NAMALWA (cell line): ENCODE data around the gene MT2A.
"Not testable (repeated sequence)": the region's sequence is repeated elsewhere in the genome, so short reads cannot be mapped to it uniquely, and the experiment has no call there.

Source experiments
- DNase-seq: peaks from one replicate; pipeline ENCODE4 v3.0.0-alpha.2; 2015; ENCODE audit warnings: low spot score

Gene MT2A

DNA sequence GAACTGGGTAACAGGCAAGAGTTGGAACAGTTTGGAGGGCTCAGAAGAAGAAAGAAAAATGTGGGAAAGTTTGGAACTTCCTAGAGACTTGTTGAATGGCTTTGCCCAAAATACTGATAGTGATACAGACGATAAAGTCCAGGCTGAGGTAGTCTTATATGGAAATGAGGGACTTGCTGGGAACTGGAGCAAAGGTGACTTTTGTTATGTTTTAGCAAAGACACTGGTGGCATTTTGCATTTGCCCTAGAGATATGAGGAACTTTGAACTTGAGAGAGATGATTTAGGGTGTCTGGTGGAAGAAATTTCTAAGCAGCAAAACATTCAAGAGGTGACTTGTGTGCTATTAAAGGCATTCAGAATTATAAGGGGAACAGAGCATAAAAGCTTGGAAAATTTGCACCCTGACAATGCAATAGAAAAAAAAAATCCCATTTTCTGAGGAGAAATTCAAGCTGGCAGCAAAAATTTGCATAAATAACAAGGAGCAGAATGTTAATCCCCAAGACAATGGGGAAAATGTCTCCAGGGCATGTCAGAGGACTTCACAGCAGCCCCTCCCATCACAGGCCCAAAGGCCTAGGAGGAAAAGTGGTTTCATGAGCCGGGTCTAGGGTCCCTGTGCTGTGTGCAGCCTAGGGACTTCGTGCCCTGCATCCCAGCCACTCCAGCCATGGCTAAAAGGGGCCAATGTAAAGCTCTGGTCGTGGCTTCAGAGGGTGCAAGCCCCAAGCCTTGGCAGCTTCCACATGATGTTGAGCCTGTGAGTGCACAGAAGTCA, 13.5 kb downstream of the MT2A start:
- DNase-seq, result not testable (repeated sequence)

DNA sequence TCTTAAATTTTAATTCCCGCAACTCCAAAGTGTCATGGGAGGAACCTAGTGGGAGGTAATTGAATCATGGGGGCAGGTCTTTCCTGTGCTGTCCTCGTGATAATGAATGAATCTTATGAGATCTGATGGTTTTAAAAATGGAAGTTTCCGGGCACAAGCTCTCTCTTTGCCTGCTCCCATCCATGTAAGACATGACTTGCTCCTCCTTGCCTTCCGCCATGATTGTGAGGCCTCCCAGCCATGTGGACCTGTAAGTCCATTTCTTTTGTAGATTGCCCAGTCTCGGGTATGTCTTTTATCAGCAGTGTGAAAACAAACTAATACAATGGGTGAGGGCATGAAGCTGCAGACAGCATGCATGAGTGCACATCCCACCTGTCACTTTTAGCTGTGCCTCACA, 14.8 kb downstream of the MT2A start:
- not testable (repeated sequence) for DNase-seq

DNA sequence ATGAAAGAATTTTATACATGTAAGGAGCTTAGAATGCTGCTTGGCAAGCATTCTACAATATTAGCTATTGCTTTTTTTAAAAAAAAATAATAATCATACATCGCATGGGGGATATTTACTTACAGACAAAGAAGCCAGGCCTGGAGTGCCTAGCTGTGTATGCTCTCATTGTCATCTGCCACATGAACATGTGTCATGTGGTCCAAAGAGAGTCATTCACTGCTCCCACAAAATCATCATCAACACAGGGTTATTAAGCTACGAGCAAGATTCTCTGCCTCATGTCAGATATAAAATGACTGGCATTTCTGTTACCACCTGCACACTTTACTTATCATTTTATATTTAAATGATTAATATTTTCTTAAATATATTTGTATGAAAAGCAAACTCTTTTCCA, 15.3 kb downstream of the MT2A start:
- no peak for DNase-seq

DNA sequence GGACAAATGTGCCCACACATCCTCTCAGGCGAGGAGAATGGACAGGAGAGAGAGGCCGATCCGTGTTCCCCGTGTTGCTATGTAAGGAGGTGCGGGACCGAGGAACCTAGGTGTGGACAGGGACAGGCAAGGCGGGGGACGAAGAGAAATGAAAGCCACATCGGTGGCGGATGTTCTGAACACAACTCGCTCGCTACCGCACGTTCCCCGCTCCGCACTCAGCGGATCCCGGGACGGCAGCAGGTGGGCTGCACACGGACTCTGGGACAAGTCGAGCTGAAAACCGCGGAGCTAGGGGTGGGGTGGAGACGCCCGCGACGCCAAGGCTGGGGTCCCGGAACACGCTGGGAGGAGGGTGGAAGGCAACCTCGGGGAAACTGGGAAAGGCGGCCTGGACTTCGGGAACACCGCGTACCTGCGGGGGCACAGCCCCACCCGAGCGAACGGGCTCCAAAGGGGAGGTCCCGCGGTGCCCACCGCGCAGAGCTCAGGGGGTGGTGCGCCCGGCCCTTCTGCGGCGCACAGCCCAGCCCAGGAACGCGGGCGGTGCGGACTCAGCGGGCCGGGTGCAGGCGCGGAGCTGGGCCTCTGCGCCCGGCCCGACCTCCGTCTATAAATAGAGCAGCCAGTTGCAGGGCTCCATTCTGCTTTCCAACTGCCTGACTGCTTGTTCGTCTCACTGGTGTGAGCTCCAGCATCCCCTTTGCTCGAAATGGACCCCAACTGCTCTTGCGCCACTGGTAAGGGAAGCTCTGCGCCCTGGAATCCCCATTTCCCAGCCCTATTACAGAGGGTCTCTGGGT, 17.0 kb downstream of the MT2A start, which contains the start of gene MT1E:
Gene MT1E (plus strand): TSS at position 642 of the 803 bp plus-strand sequence. CDS start 71 bp downstream, at position 713.
- no peak for DNase-seq

DNA sequence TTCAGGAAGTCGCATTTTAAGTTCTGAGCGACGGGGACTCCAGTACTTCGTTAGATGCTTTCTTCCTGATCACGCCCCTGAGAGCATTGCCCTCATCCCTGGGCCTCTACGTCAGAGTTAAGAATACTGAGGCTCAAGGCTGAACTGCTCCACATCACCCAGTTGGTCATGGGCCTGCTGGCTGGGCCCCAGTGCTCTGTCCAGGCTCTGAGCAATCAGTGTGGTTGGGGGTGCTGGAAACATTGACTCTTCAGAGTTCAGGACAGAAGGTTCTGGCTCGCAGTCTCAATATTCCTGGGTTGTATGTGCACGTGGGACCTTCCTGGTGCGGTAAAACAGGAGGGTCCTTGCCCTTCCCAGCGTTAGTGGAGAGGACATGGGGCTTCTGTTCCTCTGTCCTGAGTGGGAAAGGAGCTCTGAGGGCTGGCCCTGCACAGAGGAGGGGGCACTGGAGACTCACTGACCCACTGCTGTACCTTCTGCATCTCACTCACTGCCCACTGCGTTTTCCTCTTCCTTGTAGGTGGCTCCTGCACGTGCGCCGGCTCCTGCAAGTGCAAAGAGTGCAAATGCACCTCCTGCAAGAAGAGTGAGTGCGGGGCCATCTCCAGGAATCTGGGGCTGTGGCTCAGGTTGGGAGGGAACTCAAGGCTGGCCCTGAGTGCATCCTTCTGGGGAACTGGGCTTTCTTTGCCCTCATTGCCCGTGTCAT, 17.7 kb downstream of the MT2A start:
- no peak for DNase-seq

DNA sequence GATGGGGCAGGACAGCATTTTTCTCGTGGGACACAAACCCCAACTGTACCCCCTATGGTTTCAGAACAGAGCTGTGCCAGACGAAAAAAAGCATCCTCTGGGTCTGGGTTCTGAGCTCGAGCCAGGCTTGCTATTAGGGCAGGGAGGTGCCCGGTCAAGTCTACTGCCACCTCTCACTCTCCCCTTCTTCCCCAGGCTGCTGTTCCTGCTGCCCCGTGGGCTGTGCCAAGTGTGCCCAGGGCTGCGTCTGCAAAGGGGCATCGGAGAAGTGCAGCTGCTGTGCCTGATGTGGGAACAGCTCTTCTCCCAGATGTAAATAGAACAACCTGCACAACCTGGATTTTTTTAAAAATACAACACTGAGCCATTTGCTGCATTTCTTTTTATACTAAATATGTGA, 18.3 kb downstream of the MT2A start:
- no peak for DNase-seq

DNA sequence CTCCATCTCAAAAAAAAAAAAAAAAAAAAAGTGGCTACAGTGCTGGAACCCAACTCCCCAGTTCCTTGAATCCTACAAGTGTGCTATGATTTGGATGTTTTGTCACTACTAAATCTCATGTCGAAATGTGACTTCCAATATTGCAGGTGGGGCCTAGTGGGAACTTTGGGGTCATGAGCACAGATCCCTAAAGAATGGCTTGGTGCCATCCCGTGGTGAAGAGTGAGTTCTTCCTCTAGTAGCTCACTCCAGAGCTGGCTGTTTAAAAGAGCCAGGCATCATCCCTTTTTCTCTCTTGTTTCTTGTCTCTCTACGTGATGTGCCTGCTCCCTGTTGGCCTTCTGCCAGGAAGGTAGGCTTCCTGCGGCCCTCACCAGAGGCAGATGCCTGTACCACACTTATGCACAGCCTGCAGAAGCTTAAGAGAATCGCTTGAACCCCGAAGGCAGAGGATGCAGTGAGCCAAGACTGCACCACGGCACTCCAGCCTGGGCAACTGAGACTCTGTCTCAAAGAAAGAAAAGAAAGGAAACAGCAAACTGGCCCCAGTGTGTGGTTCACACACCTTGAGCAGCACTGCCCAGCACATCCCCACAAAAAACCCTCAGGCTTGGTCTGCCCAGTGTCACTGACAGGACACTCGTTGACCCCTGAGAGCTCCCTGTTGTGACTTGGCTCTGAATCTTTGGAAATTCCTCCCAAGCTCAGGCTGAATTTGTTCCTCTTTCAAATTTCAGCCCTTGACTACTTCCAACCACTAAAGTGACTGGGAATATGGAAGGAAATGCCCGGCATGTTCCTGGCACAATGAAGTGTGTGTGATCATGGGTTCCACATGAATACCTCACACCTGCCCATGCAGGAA, 20.3 kb downstream of the MT2A start:
- DNase-seq, result no peak

DNA sequence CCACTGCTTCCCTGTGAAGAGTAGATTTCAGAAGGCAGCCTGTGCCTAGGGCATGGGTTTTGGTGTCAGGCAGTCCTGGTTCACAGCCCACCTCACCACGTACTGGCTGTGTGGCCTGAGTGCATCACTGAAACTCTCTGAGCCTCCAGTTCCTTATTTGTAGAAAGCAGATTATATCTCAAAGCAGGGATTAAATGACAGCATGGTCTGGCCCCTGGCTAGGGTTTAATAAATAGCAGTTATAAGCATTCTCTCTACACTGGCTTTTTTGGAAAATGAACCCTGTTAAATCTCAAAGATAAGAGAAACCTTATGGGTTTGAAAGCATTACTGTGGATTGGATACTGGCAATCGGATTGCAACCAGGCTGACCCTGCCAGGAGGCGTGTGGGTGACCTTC, 21.1 kb downstream of the MT2A start:
- DNase-seq, result no peak

DNA sequence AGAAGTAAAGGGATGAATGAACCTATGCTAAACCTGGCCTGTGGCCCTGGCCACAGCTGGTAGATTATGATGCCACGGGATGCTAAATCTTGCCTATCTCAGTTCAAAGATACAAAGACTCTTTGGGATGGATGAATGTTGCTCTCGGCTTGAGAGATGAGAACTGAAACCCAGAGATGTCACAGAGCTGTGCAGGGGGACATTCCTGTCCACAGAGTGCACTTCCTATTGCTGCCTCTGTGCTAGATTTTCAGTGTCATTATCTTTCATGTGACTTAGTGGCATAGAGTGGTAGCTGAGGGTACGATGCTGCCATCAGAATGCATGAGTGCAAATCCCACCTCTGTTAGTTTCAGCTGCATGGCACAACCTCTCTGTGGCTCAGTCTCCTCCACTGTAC, 21.8 kb downstream of the MT2A start:
- peak; percentile 48 for DNase-seq

DNA sequence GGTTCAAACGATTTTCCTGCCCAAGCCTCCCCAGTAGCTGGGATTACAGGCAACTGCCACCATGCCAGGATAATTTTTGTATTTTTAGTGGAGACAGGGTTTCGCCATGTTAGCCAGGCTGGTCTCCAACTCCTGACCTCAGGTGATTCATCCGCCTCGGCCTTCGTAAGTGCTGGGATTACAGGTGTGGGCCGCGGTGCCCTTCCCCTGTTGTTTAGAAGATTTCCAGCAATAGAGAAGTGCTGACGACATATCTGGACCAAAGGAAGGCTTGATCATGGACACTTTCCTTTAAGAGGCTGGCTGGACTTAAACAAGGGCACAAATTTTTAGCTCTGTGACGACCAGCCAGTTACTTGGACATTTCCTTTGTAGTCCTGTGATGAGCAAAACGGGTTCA, 22.8 kb downstream of the MT2A start:
- DNase-seq, result no peak

DNA sequence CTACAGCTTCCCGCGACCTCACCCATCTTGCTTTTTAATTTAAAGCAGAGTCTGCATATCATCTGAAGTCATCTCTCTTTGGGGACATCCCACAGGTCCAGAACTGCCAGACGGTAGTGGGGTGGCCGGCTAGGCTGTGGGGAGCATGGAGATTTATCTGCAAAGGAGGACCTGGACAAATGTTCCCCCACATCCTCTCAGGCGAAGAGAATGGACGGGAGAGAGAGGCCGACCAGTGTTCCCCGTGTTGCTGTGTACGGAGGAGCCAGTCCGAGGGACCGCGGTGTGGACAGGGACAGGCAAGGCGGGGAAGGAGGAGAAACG, 23.4 kb downstream of the MT2A start:
- DNase-seq, result no peak

DNA sequence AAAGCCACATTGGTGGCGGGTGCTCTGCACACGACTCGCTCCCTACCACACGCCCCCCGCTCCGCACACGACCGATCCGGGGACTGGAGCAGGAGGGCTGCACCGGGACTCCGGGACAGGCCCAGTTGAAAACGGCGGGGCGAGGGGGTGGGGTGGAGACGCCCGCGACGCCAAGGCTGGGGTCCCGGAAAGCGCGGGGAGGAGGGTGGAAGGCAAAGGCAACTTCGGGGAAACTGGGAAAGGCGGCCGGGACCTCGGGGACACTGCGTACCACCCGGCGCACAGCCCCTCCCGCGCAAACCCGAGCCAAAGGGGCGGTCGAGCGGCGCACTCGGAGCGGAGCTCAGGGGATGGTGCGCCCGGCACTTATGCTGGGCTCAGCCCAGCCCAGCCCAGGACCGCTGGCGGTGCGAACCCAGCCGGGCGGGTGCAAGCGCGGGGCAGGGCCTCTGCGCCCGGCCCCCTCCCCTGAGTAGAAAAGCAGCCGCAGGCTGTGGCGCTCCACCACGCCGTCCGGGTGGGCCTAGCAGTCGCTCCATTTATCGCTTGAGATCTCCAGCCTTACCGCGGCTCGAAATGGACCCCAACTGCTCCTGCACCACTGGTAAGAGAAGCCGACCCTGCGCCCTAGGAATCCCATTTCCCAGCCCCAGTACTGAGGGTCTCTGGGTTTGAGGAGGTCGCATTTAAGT, 23.9 kb downstream of the MT2A start, which contains the start of gene MT1M:
Gene MT1M (plus strand): TSS at position 504 of the 692 bp plus-strand sequence. CDS start 73 bp downstream, at position 577.
- DNase-seq, result no peak

DNA sequence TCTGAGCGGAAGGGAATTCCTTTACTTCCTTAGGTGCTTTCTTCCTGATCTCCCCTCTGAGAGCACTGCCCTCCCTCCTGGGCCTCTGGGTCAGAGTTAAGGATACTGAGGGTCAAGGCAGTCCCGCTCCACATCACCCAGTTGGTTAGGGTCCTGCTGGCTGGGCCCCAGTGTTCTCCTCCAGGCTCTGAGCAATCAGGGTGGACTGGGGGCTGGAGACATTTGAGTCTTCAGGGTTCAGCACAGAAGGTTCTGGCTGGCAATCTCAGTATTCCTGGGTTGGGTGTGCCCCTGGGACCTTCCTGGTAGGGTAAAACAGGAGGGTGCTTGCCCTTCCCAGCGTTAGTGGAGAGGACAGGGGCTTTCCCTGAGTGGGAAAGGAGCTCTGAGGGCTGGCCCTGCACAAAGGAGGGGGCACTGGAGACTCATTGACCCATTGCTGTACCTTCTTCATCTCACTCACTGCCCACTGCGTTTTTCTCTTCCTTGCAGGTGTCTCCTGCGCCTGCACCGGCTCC, 24.5 kb downstream of the MT2A start:
- no peak for DNase-seq

DNA sequence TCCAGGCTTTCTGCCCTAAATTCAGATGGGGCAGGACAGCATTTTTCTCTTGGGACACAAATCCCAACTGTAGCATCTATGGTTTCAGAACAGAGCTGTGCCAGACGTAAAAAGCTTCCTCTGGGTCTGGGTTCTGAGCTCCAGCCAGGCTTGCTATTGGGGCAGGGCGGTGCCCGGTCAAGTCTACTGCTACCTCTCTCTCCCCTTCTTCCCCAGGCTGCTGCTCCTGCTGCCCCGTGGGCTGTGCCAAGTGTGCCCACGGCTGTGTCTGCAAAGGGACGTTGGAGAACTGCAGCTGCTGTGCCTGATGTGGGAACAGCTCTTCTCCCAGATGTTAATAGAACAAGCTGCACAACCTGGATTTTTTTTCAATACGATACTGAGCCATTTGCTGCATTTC, 25.2 kb downstream of the MT2A start:
- no peak for DNase-seq

DNA sequence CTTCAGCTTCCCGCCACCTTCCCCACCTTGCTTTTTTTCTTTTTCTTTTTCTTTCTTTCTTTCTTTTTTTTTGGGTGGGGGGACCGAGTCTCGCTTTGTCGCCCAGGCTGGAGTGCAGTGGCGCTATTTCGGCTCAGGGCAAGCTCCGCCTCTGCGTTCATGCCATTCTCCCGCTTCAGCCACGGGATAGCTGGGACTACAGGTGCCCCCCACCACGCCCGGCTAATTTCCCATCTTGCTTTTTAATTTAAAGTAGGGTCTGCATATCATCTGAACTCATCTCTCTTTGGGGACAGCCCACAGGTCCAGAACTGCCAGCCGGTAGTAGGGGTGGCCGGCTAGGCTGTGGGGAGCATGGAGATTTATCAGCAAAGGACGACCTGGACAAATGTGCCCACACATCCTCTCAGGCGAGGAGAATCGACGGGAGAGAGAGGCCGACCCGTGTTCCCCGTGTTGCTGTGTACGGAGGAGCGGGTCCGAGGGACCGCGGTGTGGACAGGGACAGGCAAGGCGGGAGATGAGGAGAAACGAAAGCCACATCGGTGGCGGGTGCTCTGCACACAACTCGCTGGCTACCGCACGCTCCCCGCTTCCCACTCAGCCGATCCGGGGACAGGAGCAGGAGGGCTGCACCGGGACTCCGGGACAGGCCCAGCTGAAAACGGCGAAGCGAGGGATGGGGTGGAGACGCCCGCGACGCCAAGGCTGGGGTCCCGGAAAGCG, 26.5 kb downstream of the MT2A start:
- DNase-seq, result no peak

DNA sequence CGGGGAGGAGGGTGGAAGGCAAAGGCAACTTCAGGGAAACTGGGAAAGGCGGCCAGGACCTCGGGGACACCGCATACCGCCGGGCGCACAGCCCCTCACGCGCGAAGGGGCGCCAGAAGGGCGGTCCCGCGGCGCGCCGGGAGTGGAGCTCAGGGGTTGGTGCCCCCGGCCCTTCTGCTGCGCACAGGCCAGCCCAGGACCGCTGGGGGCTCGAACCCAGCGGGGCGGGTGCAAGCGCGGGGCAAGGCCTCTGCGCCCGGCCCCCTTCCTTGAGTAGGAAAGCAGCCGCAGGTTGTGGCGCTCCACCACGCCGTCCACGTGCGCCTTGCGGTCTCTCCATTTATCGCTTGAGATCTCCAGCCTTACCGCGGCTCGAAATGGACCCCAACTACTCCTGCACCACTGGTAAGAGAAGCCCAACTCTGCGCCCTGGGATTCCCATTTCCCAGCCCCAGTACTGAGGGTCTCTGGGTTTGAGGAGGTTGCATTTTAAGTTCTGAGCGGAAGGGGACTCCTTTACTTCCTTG, 27.1 kb downstream of the MT2A start:
- DNase-seq, result no peak

DNA sequence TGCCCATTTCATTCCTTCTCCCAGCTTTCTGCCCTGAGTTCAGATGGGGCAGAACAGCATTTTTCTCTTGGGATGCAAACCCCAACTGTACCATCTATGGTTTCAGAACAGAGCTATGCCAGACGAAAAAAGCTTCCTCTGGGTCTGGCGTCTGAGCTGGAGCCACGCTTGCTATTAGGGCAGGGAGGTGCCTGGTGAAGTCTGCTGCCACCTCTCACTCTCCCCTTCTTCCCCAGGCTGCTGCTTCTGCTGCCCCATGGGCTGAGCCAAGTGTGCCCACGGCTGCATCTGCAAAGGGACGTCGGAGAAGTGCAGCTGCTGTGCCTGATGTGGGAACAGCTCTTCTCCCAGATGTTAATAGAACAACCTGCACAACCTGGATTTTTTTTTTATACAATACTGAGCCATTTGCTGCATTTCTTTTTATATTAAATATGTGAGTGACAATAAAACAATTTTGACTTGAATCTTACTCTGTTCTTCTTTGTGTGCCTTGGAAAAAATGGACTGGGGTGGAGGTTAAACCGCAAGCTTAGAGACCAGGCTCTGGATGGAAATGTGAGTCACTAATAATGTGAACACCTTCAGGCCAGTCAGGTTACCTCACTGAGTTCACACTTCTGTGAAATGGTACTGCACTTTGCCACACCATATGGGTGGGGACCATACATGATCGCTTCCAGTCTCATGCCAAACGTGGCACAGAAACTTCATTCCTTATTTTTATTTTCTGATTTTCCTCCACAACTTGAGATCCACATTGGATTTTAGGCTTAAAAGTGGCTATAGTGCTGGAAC, 28.4 kb downstream of the MT2A start:
- no peak for DNase-seq

DNA sequence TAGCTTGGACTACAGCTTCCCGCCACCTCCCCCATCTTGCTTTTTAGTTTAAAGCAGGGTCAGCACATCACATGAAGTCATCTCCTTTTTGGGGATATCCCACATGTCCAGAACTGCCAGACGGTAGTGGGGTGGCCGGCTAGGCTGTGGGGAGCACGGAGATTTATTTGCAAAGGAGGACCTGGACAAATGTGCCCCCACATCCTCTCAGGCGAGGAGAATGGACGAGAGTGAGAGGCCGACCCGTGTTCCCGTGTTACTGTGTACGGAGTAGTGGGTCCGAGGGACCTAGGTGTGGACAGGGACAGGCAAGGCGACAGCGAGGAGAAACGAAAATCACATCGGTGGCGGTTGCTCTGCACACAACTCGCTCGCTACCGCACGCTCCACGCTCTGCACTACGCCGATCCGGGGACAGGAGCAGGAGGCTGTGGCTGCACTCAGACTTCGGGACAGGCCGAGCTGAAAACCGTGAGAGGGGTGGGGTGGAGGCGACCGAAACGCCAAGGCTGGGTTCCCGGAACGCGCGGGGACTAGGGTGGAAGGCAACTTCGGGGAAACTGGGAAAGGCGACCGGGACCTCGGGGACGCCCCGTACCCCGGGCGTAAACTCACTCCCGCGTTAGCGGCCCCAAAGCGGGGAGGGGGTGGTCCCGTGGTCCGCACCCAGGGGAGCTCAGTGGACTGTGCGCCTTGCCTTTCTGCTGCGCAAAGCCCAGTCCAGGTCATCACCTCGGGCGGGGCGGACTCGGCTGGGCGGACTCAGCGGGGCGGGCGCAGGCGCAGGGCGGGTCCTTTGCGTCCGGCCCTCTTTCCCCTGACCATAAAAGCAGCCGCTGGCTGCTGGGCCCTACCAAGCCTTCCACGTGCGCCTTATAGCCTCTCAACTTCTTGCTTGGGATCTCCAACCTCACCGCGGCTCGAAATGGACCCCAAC, 29.7 kb downstream of the MT2A start, which contains the start of gene MT1A:
Gene MT1A (plus strand): TSS at position 853 of the 937 bp plus-strand sequence. CDS start 73 bp downstream, at position 926.
- no peak for DNase-seq
